ENCODE data around the gene CNEP1R1.

The CNEP1R1 gene

GRCh38 chr16:50068550-50068949 is 43.5 kb downstream of the CNEP1R1 start:
- in situ Hi-C loops (cut with MboI; ENCODE audit: low sequenced_read_pairs, unreplicated experiment) = no loop called here
- TF ChIP-seq CTCF (IDR thresholded peaks at IDR 0.05; ENCODE audit: borderline replicate concordance, control extremely low read depth, extremely low read depth, insufficient read depth, missing control alignments) = no peak
- no peak for DNase-seq (ENCODE audit: low spot score)

- in situ Hi-C loops (cut with MboI; ENCODE audit: low sequenced_read_pairs, unreplicated experiment) = no loop called here
- no peak for DNase-seq (ENCODE audit: low spot score)
- TF ChIP-seq CTCF (IDR thresholded peaks at IDR 0.05; ENCODE audit: borderline replicate concordance, control extremely low read depth, extremely low read depth, insufficient read depth, missing control alignments) = no peak
These were observed 44.0 kb downstream of the CNEP1R1 start for GRCh38 chr16:50069060-50069459.

- in situ Hi-C loops (cut with MboI; ENCODE audit: low sequenced_read_pairs, unreplicated experiment) = no loop called here
- no peak for DNase-seq (ENCODE audit: low spot score)
- no peak for TF ChIP-seq CTCF (IDR thresholded peaks at IDR 0.05; ENCODE audit: borderline replicate concordance, control extremely low read depth, extremely low read depth, insufficient read depth, missing control alignments)
These were observed 46.1 kb downstream of the CNEP1R1 start for GRCh38 chr16:50071075-50071671.

GRCh38 chr16:50072730-50073129 is 47.7 kb downstream of the CNEP1R1 start:
- in situ Hi-C loops (cut with MboI; ENCODE audit: low sequenced_read_pairs, unreplicated experiment) = no loop called here

GRCh38 chr16:50079397-50080140 is 54.5 kb downstream of the CNEP1R1 start:
- no peak for DNase-seq (ENCODE audit: low spot score)
- no peak for TF ChIP-seq CTCF (IDR thresholded peaks at IDR 0.05; ENCODE audit: borderline replicate concordance, control extremely low read depth, extremely low read depth, insufficient read depth, missing control alignments)
- in situ Hi-C loops (cut with MboI; ENCODE audit: low sequenced_read_pairs, unreplicated experiment) = no loop called here

More at GRCh38 chr16:50072730-50073129, 47.7 kb downstream of the CNEP1R1 start:
- DNase-seq (ENCODE audit: low spot score) = no peak
- TF ChIP-seq CTCF (IDR thresholded peaks at IDR 0.05; ENCODE audit: borderline replicate concordance, control extremely low read depth, extremely low read depth, insufficient read depth, missing control alignments) = no peak

- no peak for TF ChIP-seq CTCF (IDR thresholded peaks at IDR 0.05; ENCODE audit: borderline replicate concordance, control extremely low read depth, extremely low read depth, insufficient read depth, missing control alignments)
- in situ Hi-C loops (cut with MboI; ENCODE audit: low sequenced_read_pairs, unreplicated experiment) = no loop called here
These were observed 56.5 kb downstream of the CNEP1R1 start for GRCh38 chr16:50081428-50082018.

More at GRCh38 chr16:50081428-50082018, 56.5 kb downstream of the CNEP1R1 start:
- DNase-seq (ENCODE audit: low spot score) = no peak
